DND-41 (cell line): ENCODE data around the gene YARS2.

Experiments used
- ATAC-seq: fragments of 200-7000 bp; cut with Tn5 transposase; 3 replicates; pipeline ENCODE4 v1.9.1; 2021; ENCODE audit warnings: low read depth; ENCODE audit not compliant: insufficient read depth
- DNase-seq: peaks from one replicate; pipeline ENCODE4 v3.0.0-alpha.2; 2020
- H2AFZ ChIP-seq: 2 replicates; pipeline ENCODE4 v1.6.0; 2012; ENCODE audit warnings: low read depth, low read length
- H3K27ac ChIP-seq: 2 replicates; pipeline ENCODE4 v1.5.1; 2012; ENCODE audit warnings: low read length, inconsistent platforms
- H3K27me3 ChIP-seq: fragments of 200-600 bp; sonication (generic); 2 replicates; pipeline ENCODE4 v1.6.0; 2012; ENCODE audit warnings: low read length, mild to moderate bottlenecking, inconsistent platforms; ENCODE audit not compliant: insufficient read depth, poor library complexity
- H3K36me3 ChIP-seq: 2 replicates; pipeline ENCODE4 v1.5.1; 2012; ENCODE audit warnings: low read length, inconsistent platforms; ENCODE audit not compliant: insufficient read depth
- H3K4me1 ChIP-seq: 2 replicates; pipeline ENCODE4 v1.5.1; 2012; ENCODE audit warnings: mild to moderate bottlenecking, low read length; ENCODE audit not compliant: insufficient read depth
- H3K4me2 ChIP-seq: 2 replicates; pipeline ENCODE4 v1.6.0; 2012; ENCODE audit warnings: mild to moderate bottlenecking, moderate library complexity, low read length, inconsistent platforms; ENCODE audit not compliant: insufficient read depth
- H3K4me3 ChIP-seq, 2 experiments: fragments of 200-600 bp in 1 of 2; shearing (Covaris generic) in 1 of 2; 2 replicates each; pipeline ENCODE4 v1.5.1; 2012 to 2016; ENCODE audit warnings: inconsistent platforms in 2 of 2, low read length in 2 of 2, mild to moderate bottlenecking in 2 of 2, low read depth in 1 of 2, moderate library complexity in 1 of 2
- H3K79me2 ChIP-seq: 2 replicates; pipeline ENCODE4 v1.6.0; 2012; ENCODE audit warnings: low read length, inconsistent platforms; ENCODE audit not compliant: insufficient read depth
- H3K9ac ChIP-seq: 2 replicates; pipeline ENCODE4 v1.6.0; 2012; ENCODE audit warnings: low read depth, mild to moderate bottlenecking, inconsistent platforms, low read length, moderate library complexity
- H3K9me3 ChIP-seq: 2 replicates; pipeline ENCODE4 v1.5.1; 2012; ENCODE audit warnings: low read length, moderate library complexity, mild to moderate bottlenecking, inconsistent platforms; ENCODE audit not compliant: insufficient read depth, severe bottlenecking
- H4K20me1 ChIP-seq: 2 replicates; pipeline ENCODE4 v1.6.0; 2012; ENCODE audit warnings: low read length; ENCODE audit not compliant: insufficient read depth
- EZH2 ChIP-seq: IDR thresholded peaks from 3 replicates; pipeline ENCODE4 v1.6.1; 2012; ENCODE audit warnings: borderline replicate concordance, low read depth, mild to moderate bottlenecking, moderate library complexity, low read length, inconsistent platforms; ENCODE audit not compliant: severe bottlenecking
- TF ChIP-seq, protein P1 (sequence below): IDR thresholded peaks from 2 replicates; pipeline ENCODE4 v1.5.1; 2012; ENCODE audit warnings: borderline replicate concordance, low read length, moderate library complexity, mild to moderate bottlenecking; ENCODE audit not compliant: poor library complexity, severe bottlenecking; ENCODE audit errors: extremely low read depth

The YARS2 gene

DNA sequence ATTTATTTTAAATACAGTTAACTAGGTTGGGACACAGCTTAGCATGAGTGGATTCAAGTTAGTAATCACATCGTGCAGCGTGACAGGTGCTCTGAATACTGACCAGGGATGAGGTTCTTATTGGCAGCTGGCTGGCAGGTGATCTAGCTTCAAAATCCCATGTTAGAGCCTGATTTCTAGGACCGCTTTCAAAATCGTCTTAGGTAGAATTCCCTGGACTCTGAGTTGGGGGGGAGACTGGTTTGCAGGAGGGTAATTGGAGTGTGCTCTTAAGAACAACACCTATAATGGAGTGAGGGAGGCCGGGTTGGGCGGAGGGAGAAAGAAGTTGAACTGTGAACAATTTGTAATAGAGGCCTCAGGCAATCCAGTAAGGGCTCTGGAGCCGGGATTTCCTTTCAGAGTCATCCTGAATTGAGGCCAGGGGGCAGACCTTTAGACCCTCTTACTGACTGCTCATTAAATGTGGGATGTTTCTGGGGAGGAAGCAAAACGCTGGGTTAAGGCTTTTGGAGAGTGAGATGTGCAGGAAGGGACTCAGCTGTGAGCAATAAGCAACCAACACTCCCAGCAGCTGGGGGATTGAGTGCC, 874 bp upstream of the YARS2 start:
- no peaks in the 10 kb centered on the region for H3K9me3 ChIP-seq
- H3K36me3 ChIP-seq, result peaks cover 26% of the 10 kb centered on the region
- DNase-seq (no peak), ATAC-seq (no peak)
- peaks cover 29% of the 10 kb centered on the region for H3K4me1 ChIP-seq
- peak overlapping the region; percentile 85 for H2AFZ ChIP-seq
- peaks cover 3% of the 10 kb centered on the region; the same call in 1 of the 2 replicates for H4K20me1 ChIP-seq
- H3K27ac ChIP-seq, result peak overlapping the region; percentile 82; the same call in 1 of the 2 replicates
- no peak for TF ChIP-seq EZH2
- peak overlapping the region in 1 of 2 experiments; percentile 88; a peak in 2 of 4 replicates for H3K4me3 ChIP-seq
- H3K4me2 ChIP-seq, result peak overlapping the region; percentile 71
- H3K27me3 ChIP-seq, result no peaks in the 10 kb centered on the region
- H3K9ac ChIP-seq, result peak overlapping the region; percentile 92
- H3K79me2 ChIP-seq, result peaks cover 39% of the 10 kb centered on the region

DNA sequence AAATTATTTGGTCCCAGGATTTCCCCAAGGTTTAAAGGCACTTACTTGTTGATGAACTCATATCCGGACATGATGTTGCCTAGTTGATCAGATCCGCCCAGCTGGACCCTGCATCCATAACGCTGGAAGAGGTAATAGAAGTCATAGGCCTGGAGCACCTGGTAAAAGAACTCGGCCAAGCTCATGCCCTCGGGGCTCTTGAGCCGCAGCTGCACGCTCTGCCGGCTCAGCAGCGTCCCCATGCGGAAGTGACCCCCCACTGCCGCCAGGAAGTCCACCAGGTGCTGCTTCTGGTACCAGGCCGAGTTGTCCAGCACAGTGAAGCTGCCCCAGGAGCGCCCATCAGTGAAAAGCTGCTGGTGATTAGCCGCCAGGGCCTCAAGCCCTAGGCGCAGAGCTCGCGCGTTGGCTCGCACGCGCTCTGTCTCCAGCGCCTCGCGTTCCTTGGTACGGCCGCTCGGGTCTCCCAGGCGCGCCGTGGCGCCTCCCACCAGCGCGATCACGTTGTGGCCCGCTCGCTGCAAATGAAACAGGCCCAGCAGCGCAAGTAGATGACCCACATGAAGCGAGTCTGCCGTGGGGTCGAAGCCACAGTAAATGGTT, 545 bp downstream of the YARS2 start:
- H3K27ac ChIP-seq, result peak overlapping the region; percentile 82
- peaks cover 39% of the 10 kb centered on the region for H3K36me3 ChIP-seq
- peak overlapping the region; percentile 71 for H3K4me2 ChIP-seq
- no peaks in the 10 kb centered on the region for H3K27me3 ChIP-seq
- peak overlapping the region; percentile 73 to 88 for H3K4me3 ChIP-seq
- H3K9me3 ChIP-seq, result no peaks in the 10 kb centered on the region
- DNase-seq (peak; percentile 68), ATAC-seq (peak; percentile 70)
- peaks cover 39% of the 10 kb centered on the region for H3K79me2 ChIP-seq
- H4K20me1 ChIP-seq, result peaks cover 4% of the 10 kb centered on the region; the same call in 1 of the 2 replicates
- H3K4me1 ChIP-seq, result peaks cover 29% of the 10 kb centered on the region
- H3K9ac ChIP-seq, result peak overlapping the region; percentile 92
- TF ChIP-seq EZH2, result no peak
- TF ChIP-seq, protein P1, sequence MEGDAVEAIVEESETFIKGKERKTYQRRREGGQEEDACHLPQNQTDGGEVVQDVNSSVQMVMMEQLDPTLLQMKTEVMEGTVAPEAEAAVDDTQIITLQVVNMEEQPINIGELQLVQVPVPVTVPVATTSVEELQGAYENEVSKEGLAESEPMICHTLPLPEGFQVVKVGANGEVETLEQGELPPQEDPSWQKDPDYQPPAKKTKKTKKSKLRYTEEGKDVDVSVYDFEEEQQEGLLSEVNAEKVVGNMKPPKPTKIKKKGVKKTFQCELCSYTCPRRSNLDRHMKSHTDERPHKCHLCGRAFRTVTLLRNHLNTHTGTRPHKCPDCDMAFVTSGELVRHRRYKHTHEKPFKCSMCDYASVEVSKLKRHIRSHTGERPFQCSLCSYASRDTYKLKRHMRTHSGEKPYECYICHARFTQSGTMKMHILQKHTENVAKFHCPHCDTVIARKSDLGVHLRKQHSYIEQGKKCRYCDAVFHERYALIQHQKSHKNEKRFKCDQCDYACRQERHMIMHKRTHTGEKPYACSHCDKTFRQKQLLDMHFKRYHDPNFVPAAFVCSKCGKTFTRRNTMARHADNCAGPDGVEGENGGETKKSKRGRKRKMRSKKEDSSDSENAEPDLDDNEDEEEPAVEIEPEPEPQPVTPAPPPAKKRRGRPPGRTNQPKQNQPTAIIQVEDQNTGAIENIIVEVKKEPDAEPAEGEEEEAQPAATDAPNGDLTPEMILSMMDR, result peak; percentile 76
- peak overlapping the region; percentile 85 for H2AFZ ChIP-seq

DNA sequence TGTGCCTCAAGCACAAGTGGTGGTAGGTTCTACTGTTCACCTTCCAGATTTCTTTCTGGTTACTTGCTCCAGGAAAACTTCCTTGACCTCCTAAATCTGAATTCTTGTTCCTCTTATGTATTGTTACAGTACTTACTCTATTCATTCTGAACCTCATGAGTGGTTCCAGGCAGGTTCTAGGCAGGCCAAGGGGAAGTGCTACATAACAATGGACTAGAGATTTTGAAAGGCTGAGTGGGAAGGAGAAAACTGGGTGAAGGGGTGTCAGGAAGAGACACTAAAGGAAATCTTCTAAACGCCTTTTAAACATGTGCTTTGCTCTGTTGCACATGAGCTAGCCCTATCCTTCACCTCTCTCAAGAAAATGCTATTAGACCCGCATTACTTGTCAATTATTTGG, 1.6 kb downstream of the YARS2 start:
- DNase-seq, result no peak
- peak overlapping the region; percentile 73 to 88; a peak in 3 of 4 replicates for H3K4me3 ChIP-seq

More for the DNA sequence above, 1.6 kb downstream of the YARS2 start:
- peak overlapping the region; percentile 92 for H3K9ac ChIP-seq
- peaks cover 48% of the 10 kb centered on the region for H3K36me3 ChIP-seq
- H2AFZ ChIP-seq, result no peak overlapping the region
- peak overlapping the region; percentile 82; the same call in 1 of the 2 replicates for H3K27ac ChIP-seq
- H3K9me3 ChIP-seq, result no peaks in the 10 kb centered on the region
- peak overlapping the region; percentile 71 for H3K4me2 ChIP-seq
- H3K4me1 ChIP-seq, result peaks cover 29% of the 10 kb centered on the region
- no peak for TF ChIP-seq EZH2
- TF ChIP-seq, protein P1, result no peak
- ATAC-seq, result no peak
- peaks cover 4% of the 10 kb centered on the region; the same call in 1 of the 2 replicates for H4K20me1 ChIP-seq
- H3K27me3 ChIP-seq, result no peaks in the 10 kb centered on the region
- peaks cover 39% of the 10 kb centered on the region for H3K79me2 ChIP-seq
